HG03280 (cell line): ENCODE measurements around the gene SLC5A8.
"Not testable (repeated sequence)": the region's sequence is repeated elsewhere in the genome, so short reads cannot be mapped to it uniquely, and the experiment has no call there.

Experiments
- ATAC-seq: cut with Tn5 transposase; IDR thresholded peaks from one replicate; pipeline ENCODE4 v1.9.1; 2021; ENCODE audit warnings: mild to moderate bottlenecking, moderate library complexity; ENCODE audit not compliant: unreplicated experiment

SLC5A8 gene

GRCh38 chr12:101173197-101173749 is 36.8 kb downstream of the SLC5A8 start:
- ATAC-seq: no peak

- no peak for ATAC-seq
These were observed 37.7 kb downstream of the SLC5A8 start for GRCh38 chr12:101172316-101172715.

DNA sequence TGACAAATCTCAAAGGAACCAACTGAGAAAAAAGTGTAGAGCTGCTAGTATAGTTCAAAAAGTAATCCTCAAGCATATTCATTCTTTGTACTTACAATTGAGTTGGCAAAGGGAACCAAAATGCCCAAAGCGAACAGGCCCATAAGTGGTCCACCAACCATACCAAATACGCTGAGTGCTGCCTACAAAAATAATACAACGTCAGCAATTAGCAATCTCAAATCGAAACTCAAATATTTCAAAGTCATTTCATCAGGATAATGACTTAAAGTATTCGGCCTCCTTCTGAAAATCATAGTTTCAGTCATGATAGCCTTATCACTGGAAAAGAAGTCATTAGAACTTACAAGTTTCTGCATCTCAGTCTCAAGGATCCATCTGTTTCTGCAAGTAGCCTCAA is 42.0 kb downstream of the SLC5A8 start:
- ATAC-seq: no peak

DNA sequence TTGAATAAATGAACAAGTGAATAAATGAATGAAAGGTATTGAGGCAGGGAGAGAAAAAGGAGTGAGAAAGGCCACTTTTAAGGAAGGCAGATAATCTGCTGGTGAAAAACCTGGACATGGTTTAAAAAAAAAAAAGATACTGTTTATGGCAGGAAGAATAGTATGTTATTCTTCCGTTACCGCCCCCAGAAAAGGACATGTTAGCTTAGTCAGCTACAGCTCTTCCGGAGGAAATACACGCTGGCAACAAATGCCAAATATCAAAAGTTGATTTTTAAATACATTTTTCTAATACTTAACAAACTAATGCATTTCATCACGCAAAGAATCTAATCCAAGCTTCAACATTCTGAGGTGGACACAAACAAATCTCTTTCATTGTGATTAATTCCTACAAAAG is 43.2 kb downstream of the SLC5A8 start:
- no peak for ATAC-seq

GRCh38 chr12:101165319-101165718 is 44.7 kb downstream of the SLC5A8 start:
- no peak for ATAC-seq

DNA sequence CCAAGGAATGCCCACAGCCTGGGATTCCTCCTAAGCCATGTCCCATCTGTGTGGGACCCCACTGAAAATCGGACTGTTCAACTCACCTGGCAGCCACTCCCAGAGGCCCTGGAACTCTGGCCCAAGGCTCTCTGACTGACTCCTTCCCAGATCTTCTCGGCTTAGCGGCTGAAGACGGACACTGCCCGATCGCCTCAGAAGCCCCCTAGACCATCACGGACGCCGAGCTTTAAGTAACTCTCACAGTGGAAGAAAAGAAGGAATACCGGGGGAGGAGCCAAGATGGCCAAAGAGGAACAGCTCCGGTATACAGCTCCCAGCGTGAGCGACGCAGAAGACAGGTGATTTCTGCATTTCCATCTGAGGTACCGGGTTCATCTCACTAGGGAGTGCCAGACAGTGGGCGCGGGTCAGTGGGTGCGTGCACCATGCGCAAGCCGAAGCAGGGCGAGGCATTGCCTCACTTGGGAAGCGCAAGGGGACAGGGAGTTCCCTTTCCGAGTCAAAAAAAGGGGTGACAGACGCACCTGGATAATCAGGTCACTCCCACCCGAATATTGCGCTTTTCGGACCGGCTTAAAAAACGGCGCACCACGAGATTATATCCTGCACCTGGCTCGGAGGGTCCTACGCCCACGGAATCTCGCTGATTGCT is 64.1 kb downstream of the SLC5A8 start:
- not testable (repeated sequence) for ATAC-seq

GRCh38 chr12:101127521-101128219 is 82.4 kb downstream of the SLC5A8 start:
- no peak for ATAC-seq

DNA sequence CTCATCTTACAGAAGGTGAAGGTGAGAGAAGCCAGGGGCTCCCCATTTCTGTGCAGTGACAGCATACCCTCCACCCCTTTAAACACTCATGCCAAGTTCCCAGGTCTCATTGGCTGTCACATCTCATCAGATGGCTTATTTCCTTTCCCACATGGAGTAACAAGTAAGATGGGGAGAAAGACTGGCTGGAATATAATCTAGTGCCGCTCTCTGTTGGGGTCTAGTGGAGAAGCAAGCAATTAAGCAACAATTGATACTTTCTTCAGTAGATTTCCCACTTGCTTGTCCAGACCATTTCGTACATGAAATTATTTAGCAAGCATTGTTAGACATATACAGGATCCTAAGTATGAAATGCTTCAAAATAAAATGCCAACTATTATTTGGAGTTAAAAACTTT is 92.2 kb downstream of the SLC5A8 start:
- no peak for ATAC-seq

GRCh38 chr12:101116911-101117310 is 93.1 kb downstream of the SLC5A8 start:
- no peak for ATAC-seq

DNA sequence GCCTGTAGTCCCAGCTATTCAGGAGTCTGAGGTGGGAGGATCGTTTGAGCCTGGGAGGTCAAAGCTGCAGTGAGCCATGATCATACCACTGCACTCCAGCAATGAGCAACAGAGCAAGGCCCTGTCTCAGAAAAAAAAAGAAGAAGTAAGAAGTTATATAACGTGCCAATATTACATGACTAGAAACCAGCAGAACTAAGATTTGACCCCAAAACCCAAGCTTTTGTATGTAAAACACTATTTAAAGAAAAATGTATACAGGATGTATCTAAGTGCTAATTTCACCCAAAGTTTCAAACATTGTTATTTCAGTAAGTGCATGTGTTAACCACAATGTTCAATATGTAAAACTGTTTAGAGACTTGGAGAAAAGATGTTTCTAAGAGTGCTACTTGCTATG is 94.7 kb downstream of the SLC5A8 start:
- no peak for ATAC-seq

DNA sequence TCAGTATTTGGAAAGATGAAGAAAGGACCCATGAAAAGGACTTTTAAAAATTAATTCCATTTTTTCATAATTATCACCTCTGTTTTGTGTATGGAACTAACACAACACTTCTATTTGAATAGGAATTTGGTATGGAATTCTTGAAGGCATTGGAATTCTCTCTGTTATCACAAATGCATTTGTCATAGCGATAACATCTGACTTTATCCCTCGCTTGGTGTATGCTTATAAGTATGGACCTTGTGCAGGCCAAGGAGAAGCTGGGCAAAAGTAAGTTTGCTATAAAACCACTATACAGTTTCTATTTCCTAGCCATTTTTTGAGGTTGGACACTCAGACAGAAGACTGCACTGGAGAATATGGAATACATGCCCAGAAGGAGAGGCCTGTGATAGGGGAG is 98.6 kb downstream of the SLC5A8 start:
- ATAC-seq: no peak

GRCh38 chr12:101110866-101111265 is 99.2 kb downstream of the SLC5A8 start:
- no peak for ATAC-seq

GRCh38 chr12:101108130-101108529 is 101.9 kb downstream of the SLC5A8 start:
- ATAC-seq: no peak

- ATAC-seq: no peak
These were observed 102.8 kb downstream of the SLC5A8 start for GRCh38 chr12:101107032-101107763.
